Natural killer cell (primary cell): ENCODE measurements around the gene GPR89B. TPM values are rescaled to one million over a fixed set of nuclear protein-coding genes. Genes with fewer than 3 reads are reported as not detected.

Experiments used
- ATAC-seq, 3 donors: fragments of 150-1000 bp in 2 of 3; fragments of 200-7000 bp in 1 of 3; cut with Tn5 transposase; 1 replicate in 1 of 3; 2 replicates in 2 of 3; pipeline ENCODE4 v1.10.0; 2021; ENCODE audit warnings: mild to moderate bottlenecking in 2 of 3, moderate library complexity in 2 of 3
- DNase-seq, 2 donors: peaks; one replicate each; pipeline versions ENCODE4 v3.0.0 to v3.0.0-alpha.2; 2013 to 2021; ENCODE audit warnings: mixed read lengths in 1 of 2
- H3K27ac ChIP-seq: one replicate; pipeline ENCODE4 v1.5.1; 2013; ENCODE audit warnings: mild to moderate bottlenecking, low read length
- H3K27me3 ChIP-seq: one replicate; pipeline ENCODE4 v1.6.1; 2013; ENCODE audit warnings: low read length; ENCODE audit not compliant: control insufficient read depth, insufficient read depth
- H3K36me3 ChIP-seq: one replicate; pipeline ENCODE4 v1.6.1; 2013; ENCODE audit warnings: low read length; ENCODE audit not compliant: control insufficient read depth, insufficient read depth
- H3K4me1 ChIP-seq: one replicate; pipeline ENCODE4 v1.6.1; 2013; ENCODE audit warnings: low read length; ENCODE audit not compliant: control insufficient read depth, insufficient read depth
- H3K4me3 ChIP-seq: one replicate; pipeline ENCODE4 v1.5.1; 2013; ENCODE audit warnings: low read length
- H3K9me3 ChIP-seq: one replicate; pipeline ENCODE4 v1.6.1; 2013; ENCODE audit warnings: low read length; ENCODE audit not compliant: control insufficient read depth, insufficient read depth
- H3K27ac Mint-ChIP-seq, 2 donors: one replicate each; pipeline ENCODE4 v1.8.0; 2022; ENCODE audit warnings: mild to moderate bottlenecking in 2 of 2, mixed read lengths in 2 of 2, moderate library complexity in 1 of 2
- H3K27me3 Mint-ChIP-seq, 2 donors: one replicate each; pipeline ENCODE4 v1.8.0; 2022; ENCODE audit warnings: low read depth in 2 of 2, mixed read lengths in 2 of 2
- H3K36me3 Mint-ChIP-seq: one replicate; pipeline ENCODE4 v1.8.0; 2022; ENCODE audit warnings: mixed read lengths
- H3K4me1 Mint-ChIP-seq, 2 donors: one replicate each; pipeline ENCODE4 v1.8.0; 2022; ENCODE audit warnings: mixed read lengths in 2 of 2
- H3K4me3 Mint-ChIP-seq: one replicate; pipeline ENCODE4 v1.8.0; 2022; ENCODE audit warnings: mild to moderate bottlenecking, moderate library complexity, mixed read lengths
- H3K9me3 Mint-ChIP-seq, 2 donors: one replicate each; pipeline ENCODE4 v1.8.0; 2022; ENCODE audit warnings: mixed read lengths in 2 of 2
- WGBS: methylation state at CpG from one replicate; pipeline ENCODE4 v1.1.7; 2013; ENCODE audit warnings: missing lambda C conversion rate; ENCODE audit not compliant: insufficient coverage; 5-methylcytosine and 5-hydroxymethylcytosine counted together
- intact Hi-C: fragments of 100-400 bp; cut with micrococcal nuclease; formaldehyde crosslinking; loops from one replicate; pipeline ENCODE4 v1.14.2; 2022
- total RNA-seq, 4 donors: library from RNA; stranded (reverse); fragments of 120-200 nt in 1 of 4; gene quantifications; one replicate each; pipeline versions ENCODE4 v1.2.3 to v1.2.4, GENCODE V29; 2013 to 2022
- TF ChIP-seq, protein P1 (sequence below): fragments of 200-600 bp; IDR thresholded peaks from one replicate; pipeline ENCODE4 v1.8.0; 2022; ENCODE audit warnings: antibody characterized with exemption

GPR89B gene
- total RNA-seq, 3 donors from 2014 or later (not counting 1 experiment from before 2014, with no cell fraction given): 18.5 to 28.4 (median 24.5) TPM

DNA sequence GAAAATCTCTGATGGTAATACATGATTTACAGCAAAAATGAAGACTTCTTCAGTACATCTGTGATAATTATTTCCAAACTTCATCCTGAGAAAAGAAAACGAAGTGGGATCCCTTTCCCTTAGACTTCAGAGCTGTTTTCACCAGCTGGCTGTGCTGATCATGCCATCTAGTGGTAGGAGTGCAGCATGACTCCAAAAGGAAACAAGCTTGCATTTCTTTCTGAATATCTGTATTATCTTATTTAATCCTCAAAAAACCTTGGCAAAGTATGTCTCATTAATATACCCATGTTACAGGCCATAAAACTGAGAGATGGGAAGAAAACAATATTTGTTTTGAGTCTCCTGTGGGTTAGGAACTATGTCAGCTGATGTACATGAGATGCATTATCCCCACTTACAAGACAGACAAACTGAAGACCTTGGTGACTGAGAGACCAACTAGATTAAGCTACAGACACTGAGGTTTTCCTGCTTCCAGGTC lies 35.4 kb upstream of the GPR89B start:
- peak; percentile 59 to 61 (median 59) for ATAC-seq
- TF ChIP-seq, protein P1, sequence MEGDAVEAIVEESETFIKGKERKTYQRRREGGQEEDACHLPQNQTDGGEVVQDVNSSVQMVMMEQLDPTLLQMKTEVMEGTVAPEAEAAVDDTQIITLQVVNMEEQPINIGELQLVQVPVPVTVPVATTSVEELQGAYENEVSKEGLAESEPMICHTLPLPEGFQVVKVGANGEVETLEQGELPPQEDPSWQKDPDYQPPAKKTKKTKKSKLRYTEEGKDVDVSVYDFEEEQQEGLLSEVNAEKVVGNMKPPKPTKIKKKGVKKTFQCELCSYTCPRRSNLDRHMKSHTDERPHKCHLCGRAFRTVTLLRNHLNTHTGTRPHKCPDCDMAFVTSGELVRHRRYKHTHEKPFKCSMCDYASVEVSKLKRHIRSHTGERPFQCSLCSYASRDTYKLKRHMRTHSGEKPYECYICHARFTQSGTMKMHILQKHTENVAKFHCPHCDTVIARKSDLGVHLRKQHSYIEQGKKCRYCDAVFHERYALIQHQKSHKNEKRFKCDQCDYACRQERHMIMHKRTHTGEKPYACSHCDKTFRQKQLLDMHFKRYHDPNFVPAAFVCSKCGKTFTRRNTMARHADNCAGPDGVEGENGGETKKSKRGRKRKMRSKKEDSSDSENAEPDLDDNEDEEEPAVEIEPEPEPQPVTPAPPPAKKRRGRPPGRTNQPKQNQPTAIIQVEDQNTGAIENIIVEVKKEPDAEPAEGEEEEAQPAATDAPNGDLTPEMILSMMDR: peak; percentile 96
- Histone ChIP-seq H3K4me3 (no peak overlapping the region), H3K27me3 (no peaks in the 10 kb centered on the region), H3K4me1 (no peaks in the 10 kb centered on the region), H3K27ac (no peak overlapping the region), H3K9me3 (no peaks in the 10 kb centered on the region), H3K36me3 (no peaks in the 10 kb centered on the region)
- H3K9me3 Mint-ChIP-seq: no peaks in the 10 kb centered on the region
- 7% methylated on average over 1 of the region's 1 CpG for WGBS
- H3K36me3 Mint-ChIP-seq: no peaks in the 10 kb centered on the region
- no peak overlapping the region for H3K27ac Mint-ChIP-seq
- DNase-seq: peak in 1 of 2 donors; percentile 69
- H3K4me3 Mint-ChIP-seq: no peak overlapping the region
- H3K27me3 Mint-ChIP-seq: peaks cover 7 to 11% of the 10 kb centered on the region in 2 donors
- no peaks in the 10 kb centered on the region for H3K4me1 Mint-ChIP-seq
- intact Hi-C loops: loop anchor here (1.0 to 10.0 kb wide), 4 partner anchors 168 to 397 kb away; no protein-coding TSS in a partner anchor

DNA sequence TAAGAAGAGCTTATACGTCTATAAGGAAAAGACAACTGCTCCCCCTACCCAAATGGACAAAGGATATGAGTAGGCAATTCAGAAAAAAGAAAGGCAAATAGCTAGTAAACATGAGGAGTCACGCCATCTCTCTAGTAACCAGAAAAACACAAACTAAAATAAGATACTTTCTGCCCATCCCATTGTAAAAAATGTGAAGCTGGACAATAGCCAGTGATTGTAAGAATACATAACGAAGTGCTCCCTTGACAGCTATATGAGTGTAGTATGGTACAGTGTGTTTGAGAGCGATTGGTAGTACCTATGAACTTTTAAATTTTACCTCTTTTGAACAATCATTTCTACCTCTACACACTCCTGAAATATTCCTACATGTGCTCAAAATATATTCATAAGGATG lies 33.1 kb upstream of the GPR89B start:
- no CpG with 5 or more reads among the region's 4 CpGs for WGBS
- H3K4me1 ChIP-seq: no peaks in the 10 kb centered on the region
- H3K9me3 Mint-ChIP-seq: no peaks in the 10 kb centered on the region
- H3K9me3 ChIP-seq: no peaks in the 10 kb centered on the region
- H3K4me3 Mint-ChIP-seq: no peak overlapping the region
- H3K36me3 ChIP-seq: no peaks in the 10 kb centered on the region
- no peak overlapping the region for H3K27ac Mint-ChIP-seq
- H3K36me3 Mint-ChIP-seq: no peaks in the 10 kb centered on the region
- H3K27me3 Mint-ChIP-seq: peaks cover 7 to 10% of the 10 kb centered on the region in 2 donors
- no peaks in the 10 kb centered on the region for H3K27me3 ChIP-seq
- ATAC-seq: no peak
- H3K4me1 Mint-ChIP-seq: no peaks in the 10 kb centered on the region
- intact Hi-C loops: loop anchor here (10.0 kb wide), 1 partner anchor 170 kb away; no protein-coding TSS in a partner anchor
- no peak for DNase-seq
- no peak overlapping the region for H3K27ac ChIP-seq
- no peak overlapping the region for H3K4me3 ChIP-seq
- TF ChIP-seq, protein P1: no peak

DNA sequence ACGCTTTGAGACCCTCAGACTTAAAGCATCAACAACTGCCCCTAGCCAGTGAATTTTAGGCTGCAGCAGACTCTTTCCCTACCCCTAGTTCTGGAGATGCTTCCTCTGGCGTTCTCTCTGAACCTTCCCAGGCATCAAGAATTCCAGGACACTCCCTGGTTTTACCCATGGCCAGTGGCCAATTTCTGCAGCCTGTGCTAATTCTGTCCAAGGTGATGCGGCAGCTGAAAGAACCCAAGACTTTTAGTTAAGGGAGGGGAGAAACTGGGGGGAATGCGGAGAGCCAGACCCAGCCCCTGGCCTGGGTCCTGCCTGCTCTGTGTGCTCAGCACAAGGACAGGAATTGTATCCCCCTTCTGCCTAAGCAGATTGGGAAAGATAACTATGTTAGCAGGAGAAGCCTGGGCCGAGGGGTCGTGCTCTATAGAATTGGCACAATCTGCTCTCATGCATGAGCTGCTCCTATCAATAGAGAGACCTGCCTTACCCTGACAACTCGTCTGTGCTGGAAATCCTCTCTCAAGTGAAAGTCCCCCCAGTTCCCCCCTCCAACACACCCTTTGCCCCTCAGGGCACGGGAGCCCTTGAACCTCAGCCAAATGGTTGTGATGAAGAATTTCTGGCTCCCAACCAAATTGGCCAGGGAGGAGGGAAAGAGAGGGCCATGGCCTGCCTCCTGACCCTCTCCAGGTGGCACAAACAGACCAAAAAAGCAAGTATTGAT lies 31.0 kb upstream of the GPR89B start:
- no peak for ATAC-seq

More for the DNA sequence above, 31.0 kb upstream of the GPR89B start:
- H3K27ac Mint-ChIP-seq: no peak overlapping the region
- intact Hi-C loops: loop anchor here (10.0 kb wide), 1 partner anchor 172 kb away; no protein-coding TSS in a partner anchor
- no peaks in the 10 kb centered on the region for H3K36me3 Mint-ChIP-seq
- H3K27ac ChIP-seq: no peak overlapping the region
- H3K9me3 Mint-ChIP-seq: no peaks in the 10 kb centered on the region
- DNase-seq: no peak
- no peaks in the 10 kb centered on the region for H3K36me3 ChIP-seq
- H3K4me3 ChIP-seq: no peak overlapping the region
- peaks cover 6 to 7% of the 10 kb centered on the region in 2 donors for H3K27me3 Mint-ChIP-seq
- H3K9me3 ChIP-seq: no peaks in the 10 kb centered on the region
- WGBS: 87% methylated on average over 7 of the region's 8 CpGs
- TF ChIP-seq, protein P1: no peak
- H3K27me3 ChIP-seq: no peaks in the 10 kb centered on the region
- no peak overlapping the region for H3K4me3 Mint-ChIP-seq
- H3K4me1 Mint-ChIP-seq: no peaks in the 10 kb centered on the region
- H3K4me1 ChIP-seq: no peaks in the 10 kb centered on the region
